Mesenchymal stem cell (in vitro differentiated cells and primary cell): ENCODE measurements around the gene BBX.

Experiments
- DNase-seq: peaks from one replicate; pipeline ENCODE4 v3.0.0-alpha.2; 2013
- H2AFZ ChIP-seq: one replicate; pipeline ENCODE4 v1.6.1; 2013; ENCODE audit warnings: low read depth, mild to moderate bottlenecking, control low read depth, inconsistent platforms, low read length, moderate library complexity
- H2AK5ac ChIP-seq: 2 replicates; pipeline ENCODE4 v1.6.1; 2013; ENCODE audit warnings: low read length, moderate library complexity, mild to moderate bottlenecking, inconsistent platforms; ENCODE audit not compliant: severe bottlenecking
- H2BK120ac ChIP-seq: one replicate; pipeline ENCODE4 v1.6.1; 2013; ENCODE audit warnings: low read depth, mild to moderate bottlenecking, inconsistent platforms, low read length, moderate library complexity
- H2BK12ac ChIP-seq, 2 experiments: one replicate each; pipeline ENCODE4 v1.6.1; 2013; ENCODE audit warnings: inconsistent platforms in 2 of 2, low read length in 2 of 2, mild to moderate bottlenecking in 2 of 2, moderate library complexity in 2 of 2, control low read depth in 1 of 2
- H2BK15ac ChIP-seq: one replicate; pipeline ENCODE4 v1.6.1; 2013; ENCODE audit warnings: mild to moderate bottlenecking, low read depth, inconsistent platforms; ENCODE audit not compliant: poor library complexity, severe bottlenecking
- H2BK5ac ChIP-seq: 2 replicates; pipeline ENCODE4 v1.6.1; 2013; ENCODE audit warnings: low read depth, mild to moderate bottlenecking, low read length, control low read depth, inconsistent platforms; ENCODE audit not compliant: poor library complexity, severe bottlenecking
- H3K14ac ChIP-seq, 2 experiments: one replicate each; pipeline ENCODE4 v1.6.1; 2013; ENCODE audit warnings: inconsistent platforms in 2 of 2, low read length in 2 of 2, control low read depth in 1 of 2, mild to moderate bottlenecking in 1 of 2, moderate library complexity in 1 of 2
- H3K18ac ChIP-seq, 2 experiments: one replicate each; pipeline ENCODE4 v1.6.1; 2013; ENCODE audit warnings: inconsistent platforms in 2 of 2, low read length in 2 of 2, control low read depth in 1 of 2, low read depth in 1 of 2, mild to moderate bottlenecking in 1 of 2
- H3K23ac ChIP-seq, 2 experiments: one replicate each; pipeline ENCODE4 v1.6.1; 2013; ENCODE audit warnings: inconsistent platforms in 2 of 2, low read length in 2 of 2, mild to moderate bottlenecking in 2 of 2, moderate library complexity in 2 of 2, control low read depth in 1 of 2
- H3K27ac ChIP-seq: 2 replicates; pipeline ENCODE4 v1.5.1; 2013; ENCODE audit warnings: mild to moderate bottlenecking, moderate library complexity, low read length, control low read depth, inconsistent platforms; ENCODE audit not compliant: poor library complexity, severe bottlenecking
- H3K27me3 ChIP-seq, 2 experiments: 2 replicates each; pipeline versions ENCODE4 v1.6.1 to v1.7.0; 2013; ENCODE audit warnings: low read length in 2 of 2, mild to moderate bottlenecking in 2 of 2, moderate library complexity in 2 of 2, control low read depth in 1 of 2, inconsistent platforms in 1 of 2; ENCODE audit not compliant: control insufficient read depth in 1 of 2, insufficient read depth in 1 of 2
- H3K36me3 ChIP-seq, 2 experiments: 2 replicates each; pipeline versions ENCODE4 v1.6.1 to v1.7.0; 2013; ENCODE audit warnings: low read length in 2 of 2, control low read depth in 1 of 2, inconsistent platforms in 1 of 2, low read depth in 1 of 2, mild to moderate bottlenecking in 1 of 2; ENCODE audit not compliant: insufficient read depth in 2 of 2, control insufficient read depth in 1 of 2
- H3K4ac ChIP-seq, 2 experiments: one replicate each; pipeline ENCODE4 v1.6.1; 2013; ENCODE audit warnings: inconsistent platforms in 2 of 2, low read length in 2 of 2, mild to moderate bottlenecking in 2 of 2, moderate library complexity in 2 of 2, control low read depth in 1 of 2, low read depth in 1 of 2
- H3K4me1 ChIP-seq: 2 replicates; pipeline ENCODE4 v1.6.1; 2013; ENCODE audit warnings: low read depth, low read length, control low read depth; ENCODE audit not compliant: control insufficient read depth, insufficient read depth
- H3K4me2 ChIP-seq: 2 replicates; pipeline ENCODE4 v1.6.1; 2013; ENCODE audit warnings: low read length, mild to moderate bottlenecking, inconsistent platforms; ENCODE audit not compliant: poor library complexity, severe bottlenecking
- H3K4me3 ChIP-seq, 2 experiments: 2 replicates each; pipeline versions ENCODE4 v1.5.1 to v1.7.0; 2013; ENCODE audit warnings: low read length in 2 of 2, mild to moderate bottlenecking in 2 of 2, control low read depth in 1 of 2, low read depth in 1 of 2; ENCODE audit not compliant: insufficient read depth in 1 of 2
- H3K79me1 ChIP-seq: replicated peaks from 2 replicates; pipeline ENCODE4 v1.6.1; 2013; ENCODE audit warnings: mild to moderate bottlenecking, control low read depth, low read length, inconsistent platforms; ENCODE audit not compliant: poor library complexity, severe bottlenecking
- H3K9ac ChIP-seq: 2 replicates; pipeline ENCODE4 v1.7.0; 2013; ENCODE audit warnings: mild to moderate bottlenecking, low read length, moderate library complexity
- H3K9me3 ChIP-seq: 2 replicates; pipeline ENCODE4 v1.7.0; 2013; ENCODE audit warnings: mild to moderate bottlenecking, low read length; ENCODE audit not compliant: control insufficient read depth
- H4K8ac ChIP-seq: one replicate; pipeline ENCODE4 v1.6.1; 2013; ENCODE audit warnings: inconsistent platforms, mild to moderate bottlenecking, low read length, moderate library complexity
- H4K91ac ChIP-seq: one replicate; pipeline ENCODE4 v1.6.1; 2013; ENCODE audit warnings: mild to moderate bottlenecking, low read length, inconsistent platforms
- WGBS: methylation state at CpG from one replicate; pipeline ENCODE4 v1.1.7; 2013; ENCODE audit warnings: mixed read lengths; 5-methylcytosine and 5-hydroxymethylcytosine counted together

Gene BBX

GRCh38 chr3:107760144-107760543 is 237.4 kb downstream of the BBX start:
- Histone ChIP-seq H3K79me1 (peaks cover 3% of the 10 kb centered on the region), H2AFZ (no peak overlapping the region), H3K4ac (no peak overlapping the region), H3K4me1 (no peaks in the 10 kb centered on the region), H3K9ac (no peak overlapping the region), H3K4me3 (no peak overlapping the region), H3K27me3 (no peaks in the 10 kb centered on the region), H2BK12ac (no peak overlapping the region), H3K14ac (no peak overlapping the region), H2BK120ac (no peak overlapping the region), H3K4me2 (no peak overlapping the region), H3K9me3 (no peaks in the 10 kb centered on the region), H4K91ac (no peak overlapping the region), H3K18ac (no peak overlapping the region), H2BK5ac (no peak overlapping the region), H4K8ac (no peak overlapping the region), H3K23ac (no peak overlapping the region), H2AK5ac (no peak overlapping the region), H3K36me3 (peaks cover 0 to 11% of the 10 kb centered on the region in 2 experiments), H2BK15ac (no peak overlapping the region), H3K27ac (no peak overlapping the region)
- DNase-seq = no peak

- 79% methylated on average over 2 of the region's 2 CpGs for WGBS
- Histone ChIP-seq H3K4me1 (no peaks in the 10 kb centered on the region), H3K14ac (no peak overlapping the region), H3K23ac (no peak overlapping the region), H3K27me3 (no peaks in the 10 kb centered on the region), H2BK120ac (no peak overlapping the region), H3K4me3 (no peak overlapping the region), H2AFZ (no peak overlapping the region), H2AK5ac (no peak overlapping the region), H2BK15ac (no peak overlapping the region), H4K91ac (no peak overlapping the region), H3K79me1 (peaks cover 3% of the 10 kb centered on the region), H4K8ac (no peak overlapping the region), H2BK5ac (no peak overlapping the region), H3K9ac (no peak overlapping the region), H3K18ac (no peak overlapping the region), H3K9me3 (no peaks in the 10 kb centered on the region), H3K36me3 (peaks cover 4% of the 10 kb centered on the region in 2 experiments), H3K4ac (no peak overlapping the region), H3K4me2 (no peak overlapping the region), H2BK12ac (no peak overlapping the region), H3K27ac (no peak overlapping the region)
- DNase-seq = no peak
These were observed 238.6 kb downstream of the BBX start for GRCh38 chr3:107761391-107761790.

GRCh38 chr3:107765524-107765923 is 242.8 kb downstream of the BBX start:
- peaks cover 7% of the 10 kb centered on the region for H3K79me1 ChIP-seq
- H2BK120ac ChIP-seq = no peak overlapping the region
- H3K4me1 ChIP-seq = no peaks in the 10 kb centered on the region
- H3K9ac ChIP-seq = no peak overlapping the region
- H3K4me2 ChIP-seq = no peak overlapping the region
- no peak overlapping the region for H2AK5ac ChIP-seq
- H2BK15ac ChIP-seq = no peak overlapping the region
- H3K18ac ChIP-seq = no peak overlapping the region
- H3K4me3 ChIP-seq = no peak overlapping the region
- H3K27ac ChIP-seq = no peak overlapping the region
- no peaks in the 10 kb centered on the region for H3K27me3 ChIP-seq
- no peak overlapping the region for H3K14ac ChIP-seq
- H3K23ac ChIP-seq = no peak overlapping the region
- H3K9me3 ChIP-seq = no peaks in the 10 kb centered on the region
- H2BK5ac ChIP-seq = no peak overlapping the region
- H3K36me3 ChIP-seq = peaks cover 2 to 4% of the 10 kb centered on the region in 2 experiments
- no peak overlapping the region for H3K4ac ChIP-seq
- WGBS = 96% methylated on average over 3 of the region's 6 CpGs
- H4K8ac ChIP-seq = no peak overlapping the region
- H2BK12ac ChIP-seq = no peak overlapping the region
- DNase-seq = no peak
- H4K91ac ChIP-seq = no peak overlapping the region
- no peak overlapping the region for H2AFZ ChIP-seq

- peak overlapping the region in 1 of 2 experiments; percentile 29 for H3K14ac ChIP-seq
- peaks cover 0 to 4% of the 10 kb centered on the region in 2 experiments for H3K36me3 ChIP-seq
- no peak overlapping the region for H2BK15ac ChIP-seq
- no peaks in the 10 kb centered on the region for H3K27me3 ChIP-seq
- no peak overlapping the region for H2BK120ac ChIP-seq
- no peak for DNase-seq
- no peaks in the 10 kb centered on the region for H3K9me3 ChIP-seq
- no peak overlapping the region for H4K91ac ChIP-seq
- no peak overlapping the region for H2BK12ac ChIP-seq
- no peak overlapping the region for H3K23ac ChIP-seq
- peaks cover 7% of the 10 kb centered on the region for H3K79me1 ChIP-seq
- no peak overlapping the region for H2AFZ ChIP-seq
- H3K4me3 ChIP-seq = no peak overlapping the region
- 98% methylated on average over 8 of the region's 8 CpGs for WGBS
- no peak overlapping the region for H4K8ac ChIP-seq
- H2AK5ac ChIP-seq = no peak overlapping the region
- no peak overlapping the region for H3K4me2 ChIP-seq
- H3K18ac ChIP-seq = no peak overlapping the region
- H3K27ac ChIP-seq = no peak overlapping the region
- H3K4ac ChIP-seq = no peak overlapping the region
- no peak overlapping the region for H3K9ac ChIP-seq
- no peaks in the 10 kb centered on the region for H3K4me1 ChIP-seq
- H2BK5ac ChIP-seq = no peak overlapping the region
These were observed 245.3 kb downstream of the BBX start for GRCh38 chr3:107767897-107768605.
